DOHH2 (cell line): ENCODE results near the gene LAMC2.

ENCODE experiments used
- H3F3A ChIP-seq: fragments of 200-600 bp; sonication (generic), shearing (Covaris generic); 2 replicates; pipeline ENCODE4 v1.6.0; 2016; ENCODE audit warnings: antibody characterized with exemption, mild to moderate bottlenecking; ENCODE audit not compliant: control insufficient read depth, insufficient read depth
- H3K27ac ChIP-seq: fragments of 200-600 bp; sonication (generic); 2 replicates; pipeline ENCODE4 v1.5.1; 2014; ENCODE audit warnings: low read depth, mild to moderate bottlenecking, low read length, moderate library complexity
- H3K27me3 ChIP-seq: fragments of 200-600 bp; sonication (generic); 2 replicates; pipeline ENCODE4 v1.6.1; 2014; ENCODE audit warnings: mild to moderate bottlenecking, low read length, mixed read lengths; ENCODE audit not compliant: control insufficient read depth
- H3K36me3 ChIP-seq: fragments of 200-600 bp; sonication (generic); 2 replicates; pipeline ENCODE4 v1.6.1; 2014; ENCODE audit warnings: mild to moderate bottlenecking, low read length, moderate library complexity, mixed read lengths; ENCODE audit not compliant: control insufficient read depth
- H3K4me1 ChIP-seq: fragments of 200-600 bp; sonication (generic); 2 replicates; pipeline ENCODE4 v1.6.1; 2014; ENCODE audit warnings: mild to moderate bottlenecking, low read length, mixed read lengths; ENCODE audit not compliant: control insufficient read depth
- H3K4me2 ChIP-seq: fragments of 200-600 bp; sonication (generic); 2 replicates; pipeline ENCODE4 v1.6.0; 2014; ENCODE audit warnings: mild to moderate bottlenecking, low read length, moderate library complexity
- H3K4me3 ChIP-seq: fragments of 200-600 bp; sonication (generic); 2 replicates; pipeline ENCODE4 v1.5.1; 2014; ENCODE audit warnings: mild to moderate bottlenecking, low read length, mixed read lengths
- H3K79me2 ChIP-seq: fragments of 200-600 bp; sonication (generic); 2 replicates; pipeline ENCODE4 v1.6.1; 2014; ENCODE audit warnings: mild to moderate bottlenecking, low read length, mixed read lengths; ENCODE audit not compliant: control insufficient read depth
- H3K9me2 ChIP-seq: fragments of 200-600 bp; sonication (generic); replicated peaks from 2 replicates; pipeline ENCODE4 v1.6.1; 2014; ENCODE audit warnings: mild to moderate bottlenecking, low read length, mixed read lengths; ENCODE audit not compliant: control insufficient read depth
- H3K9me3 ChIP-seq: fragments of 200-600 bp; sonication (generic); 2 replicates; pipeline ENCODE4 v1.6.1; 2014; ENCODE audit warnings: antibody characterized with exemption, low read length, mixed read lengths; ENCODE audit not compliant: control insufficient read depth, insufficient read depth
- H4K20me1 ChIP-seq: fragments of 200-600 bp; sonication (generic); 2 replicates; pipeline ENCODE4 v1.6.0; 2014; ENCODE audit warnings: low read depth, mild to moderate bottlenecking, antibody characterized with exemption, low read length, moderate library complexity; ENCODE audit not compliant: control insufficient read depth, insufficient read depth
- CTCF ChIP-seq: fragments of 200-600 bp; sonication (generic); IDR thresholded peaks from one replicate; pipeline ENCODE4 v1.5.1; 2014; ENCODE audit warnings: antibody characterized with exemption, mild to moderate bottlenecking, low read depth, low read length; ENCODE audit not compliant: poor library complexity, severe bottlenecking
- EZH2phosphoT487 ChIP-seq: fragments of 200-600 bp; sonication (generic); IDR thresholded peaks from 2 replicates; pipeline ENCODE4 v1.6.1; 2017; ENCODE audit warnings: borderline replicate concordance, mild to moderate bottlenecking, antibody characterized with exemption, low read length, moderate library complexity, mixed read lengths

LAMC2 gene

GRCh38 chr1:183251101-183251958, 65.3 kb downstream of the LAMC2 start:
- no peak for TF ChIP-seq EZH2phosphoT487
- no peak for TF ChIP-seq CTCF
- Histone ChIP-seq H3F3A (no peaks in the 10 kb centered on the region), H3K36me3 (no peaks in the 10 kb centered on the region), H3K9me2 (no peaks in the 10 kb centered on the region), H3K4me1 (no peaks in the 10 kb centered on the region), H3K9me3 (peaks cover 4% of the 10 kb centered on the region), H4K20me1 (no peaks in the 10 kb centered on the region), H3K4me3 (no peak overlapping the region), H3K27me3 (peaks cover 20% of the 10 kb centered on the region), H3K4me2 (no peak overlapping the region), H3K79me2 (no peaks in the 10 kb centered on the region), H3K27ac (no peak overlapping the region)

DNA sequence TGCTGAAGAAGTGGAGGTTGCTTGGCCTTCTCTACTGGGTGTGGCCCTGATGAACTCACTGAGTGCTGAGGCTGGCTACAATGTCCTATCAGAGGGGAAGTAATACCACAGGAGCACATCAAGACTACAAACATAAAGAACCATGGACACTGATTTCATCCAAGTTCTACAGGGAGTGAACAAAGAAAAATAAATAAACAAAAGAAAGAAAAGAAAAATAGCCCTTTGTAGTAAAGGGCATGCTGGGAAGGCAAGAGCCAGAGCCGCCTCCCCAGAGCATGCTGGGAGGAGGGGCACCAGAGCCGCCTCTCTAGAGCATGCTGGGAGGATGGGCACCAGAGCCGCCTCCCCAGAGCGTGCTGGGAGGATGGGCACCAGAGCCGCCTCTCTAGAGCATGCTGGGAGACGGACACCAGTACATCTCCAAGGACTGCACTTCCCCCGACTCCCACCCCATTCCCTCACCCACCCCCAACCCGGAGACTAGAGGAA, 65.9 kb downstream of the LAMC2 start:
- no peaks in the 10 kb centered on the region for H3K36me3 ChIP-seq
- no peaks in the 10 kb centered on the region for H3K9me2 ChIP-seq
- no peaks in the 10 kb centered on the region for H4K20me1 ChIP-seq
- H3F3A ChIP-seq, result no peaks in the 10 kb centered on the region
- no peaks in the 10 kb centered on the region for H3K79me2 ChIP-seq
- H3K27me3 ChIP-seq, result peaks cover 20% of the 10 kb centered on the region
- H3K4me2 ChIP-seq, result no peak overlapping the region
- H3K4me3 ChIP-seq, result no peak overlapping the region
- TF ChIP-seq CTCF (no peak), EZH2phosphoT487 (no peak)
- no peak overlapping the region for H3K27ac ChIP-seq
- peaks cover 4% of the 10 kb centered on the region for H3K9me3 ChIP-seq
- no peaks in the 10 kb centered on the region for H3K4me1 ChIP-seq

GRCh38 chr1:183255073-183255472, 69.0 kb downstream of the LAMC2 start:
- TF ChIP-seq CTCF (no peak), EZH2phosphoT487 (no peak)
- no peaks in the 10 kb centered on the region for H3K79me2 ChIP-seq
- no peak overlapping the region for H3K27ac ChIP-seq
- H3K36me3 ChIP-seq, result no peaks in the 10 kb centered on the region
- H3K4me1 ChIP-seq, result no peaks in the 10 kb centered on the region
- H3K9me3 ChIP-seq, result peaks cover 4% of the 10 kb centered on the region
- H3K4me3 ChIP-seq, result no peak overlapping the region
- peaks cover 11% of the 10 kb centered on the region; the same call in 1 of the 2 replicates for H3K27me3 ChIP-seq
- H4K20me1 ChIP-seq, result no peaks in the 10 kb centered on the region
- no peak overlapping the region for H3K4me2 ChIP-seq
- no peaks in the 10 kb centered on the region for H3F3A ChIP-seq
- no peaks in the 10 kb centered on the region for H3K9me2 ChIP-seq
